HepG2 (cell line): ENCODE results near the gene C9orf85. TPM values are rescaled to one million over a fixed set of nuclear protein-coding genes. Genes with fewer than 3 reads are reported as not detected.

Experiments used
- DMAP1 ChIP-seq: IDR thresholded peaks from 2 replicates; pipeline ENCODE4 v1.6.1; 2016
- HOXA5 ChIP-seq: sonication (generic); formaldehyde crosslinking; IDR thresholded peaks from 2 replicates; pipeline ENCODE4 v1.4.0; 2020; ENCODE audit warnings: missing genetic modification reagents
- KDM1A ChIP-seq: IDR thresholded peaks from 2 replicates; pipeline ENCODE4 v1.6.1; 2016; ENCODE audit warnings: missing compliant biosample characterization
- KLF6 ChIP-seq: IDR thresholded peaks from 2 replicates; pipeline ENCODE4 v1.8.0; 2016; ENCODE audit warnings: missing biosample characterization, missing genetic modification reagents
- MED1 ChIP-seq: sonication (generic); formaldehyde crosslinking; IDR thresholded peaks from 2 replicates; pipeline ENCODE4 v1.4.0; 2020; ENCODE audit warnings: missing genetic modification reagents
- MLXIP ChIP-seq: sonication (generic); formaldehyde crosslinking; IDR thresholded peaks from 2 replicates; pipeline ENCODE4 v1.9.0; 2021; ENCODE audit warnings: missing genetic modification reagents, borderline replicate concordance
- MYNN ChIP-seq: sonication (generic); formaldehyde crosslinking; IDR thresholded peaks from 2 replicates; pipeline ENCODE4 v1.4.0; 2020; ENCODE audit warnings: mild to moderate bottlenecking, low read depth, missing genetic modification reagents
- PHF8 ChIP-seq: sonication (generic); formaldehyde crosslinking; IDR thresholded peaks from 2 replicates; pipeline ENCODE4 v1.5.0; 2020; ENCODE audit warnings: missing genetic modification reagents
- SETDB1 ChIP-seq: sonication (generic); formaldehyde crosslinking; IDR thresholded peaks from 2 replicates; pipeline ENCODE4 v1.5.1; 2020; ENCODE audit warnings: missing genetic modification reagents, mild to moderate bottlenecking, borderline replicate concordance
- TFDP2 ChIP-seq: sonication (generic); formaldehyde crosslinking; IDR thresholded peaks from 2 replicates; pipeline ENCODE4 v1.4.0; 2020; ENCODE audit warnings: missing genetic modification reagents
- U2AF1 ChIP-seq: fragments of 200-400 bp; formaldehyde crosslinking; optimal IDR thresholded peaks from 2 replicates; pipeline ENCODE3; 2017; ENCODE audit warnings: mild to moderate bottlenecking, low read depth, low read length
- ZNF512B ChIP-seq: sonication (generic); formaldehyde crosslinking; IDR thresholded peaks from 2 replicates; pipeline ENCODE4 v1.5.1; 2020; ENCODE audit warnings: missing genetic modification reagents, mild to moderate bottlenecking, borderline replicate concordance
- ZNF777 ChIP-seq: sonication (generic); formaldehyde crosslinking; IDR thresholded peaks from 2 replicates; pipeline ENCODE4 v1.4.0; 2020; ENCODE audit warnings: missing genetic modification reagents
- polyA plus RNA-seq, 8 experiments: library from polyadenylated mRNA; depleted of rRNA in 3 of 8; stranded (reverse) in 7 of 8; unstranded in 1 of 8; fragments of >200 nt; fragmentation: Illumina TruSeq in 4 of 8; extraction: Trizol in 4 of 8; gene quantifications; 2 replicates each; pipeline versions ENCODE4 v1.2.1 to v1.2.3, GENCODE V29; 2011 to 2016; ENCODE audit warnings: low read depth in 4 of 8, missing spikeins in 1 of 8, mixed read lengths in 1 of 8; ENCODE audit not compliant: insufficient read depth in 1 of 8
- total RNA-seq, 5 experiments: library from RNA; depleted of rRNA; stranded (reverse); fragments of >200 nt; fragmentation: Illumina TruSeq; extraction: Trizol; gene quantifications; 2 replicates each; pipeline ENCODE4 v1.2.3, GENCODE V29; 2016; ENCODE audit warnings: low read depth in 1 of 5
- TF ChIP-seq, protein P1 (sequence below): sonication (generic); formaldehyde crosslinking; IDR thresholded peaks from 2 replicates; pipeline ENCODE4 v1.9.0; 2022; ENCODE audit warnings: missing genetic modification reagents, mild to moderate bottlenecking, borderline replicate concordance
- TF ChIP-seq, protein P2 (sequence below): sonication (generic); formaldehyde crosslinking; conservative IDR thresholded peaks from 2 replicates; pipeline ENCODE4 v1.4.0; 2020; ENCODE audit warnings: missing genetic modification reagents

The C9orf85 gene
- total and polyA plus RNA-seq, 2 of the 13 experiments (the other 11 are each of a cell fraction or from before 2014, with no cell fraction given), result 9.9 to 13.9 TPM

DNA sequence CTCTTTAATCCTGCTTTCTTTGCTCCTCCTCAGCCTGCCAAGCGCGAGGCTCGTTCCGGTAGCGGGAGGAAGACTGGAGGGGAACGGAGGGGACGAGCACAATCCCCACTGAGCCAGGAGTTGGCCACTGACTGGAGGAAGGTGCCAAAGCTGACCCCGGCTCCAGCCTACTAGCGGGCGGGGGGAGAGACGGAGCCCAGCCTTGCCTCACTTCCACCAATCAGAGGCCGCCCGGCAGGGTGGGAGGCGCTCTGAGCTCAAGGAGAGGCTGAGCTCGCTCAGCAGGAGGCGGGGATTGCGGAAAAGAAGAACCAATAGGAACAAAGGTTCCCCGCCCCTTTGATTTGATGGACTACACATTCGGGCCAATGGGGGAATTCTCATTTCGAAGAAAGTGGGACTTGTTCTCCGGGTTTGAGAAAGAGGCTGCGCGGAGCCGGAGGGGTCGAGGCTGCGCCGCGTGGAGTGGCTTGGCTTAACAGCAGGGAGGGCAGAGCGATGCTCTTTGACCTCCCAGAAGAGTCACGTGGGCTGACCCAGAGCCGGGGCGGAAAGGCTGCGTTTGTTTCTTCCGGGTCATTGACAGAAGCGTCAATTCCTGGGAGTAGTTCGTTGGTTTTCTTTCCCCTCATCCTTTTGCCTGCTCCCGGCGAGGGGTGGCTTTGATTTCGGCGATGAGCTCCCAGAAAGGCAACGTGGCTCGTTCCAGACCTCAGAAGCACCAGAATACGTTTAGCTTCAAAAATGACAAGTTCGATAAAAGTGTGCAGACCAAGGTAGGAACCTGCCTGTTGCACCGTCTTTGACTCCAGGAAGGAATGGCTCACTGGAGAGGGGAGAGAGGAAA lies at the start of gene C9orf85, which contains the start of gene ABHD17B (continued):
- no peak for TF ChIP-seq ZNF512B (CRISPR knock-in tag)
- TF ChIP-seq HOXA5 (CRISPR knock-in tag), result peak; percentile 96; the same call in 1 of the 2 replicates
- TF ChIP-seq MYNN (CRISPR knock-in tag), result peak; percentile 76; the same call in 1 of the 2 replicates
- TF ChIP-seq U2AF1, result peak; percentile 89
- peak; percentile 78 for TF ChIP-seq TFDP2 (CRISPR knock-in tag)
- TF ChIP-seq ZNF777 (CRISPR knock-in tag), result no peak; the same call in 1 of the 2 replicates
- peak; percentile 62; the same call in 1 of the 2 replicates for TF ChIP-seq MED1 (CRISPR knock-in tag)
- peak; percentile 55; the same call in 1 of the 2 replicates for TF ChIP-seq MLXIP (CRISPR knock-in tag)
- peak; percentile 62; the same call in 1 of the 2 replicates for TF ChIP-seq SETDB1 (CRISPR knock-in tag)
- TF ChIP-seq, protein P1, sequence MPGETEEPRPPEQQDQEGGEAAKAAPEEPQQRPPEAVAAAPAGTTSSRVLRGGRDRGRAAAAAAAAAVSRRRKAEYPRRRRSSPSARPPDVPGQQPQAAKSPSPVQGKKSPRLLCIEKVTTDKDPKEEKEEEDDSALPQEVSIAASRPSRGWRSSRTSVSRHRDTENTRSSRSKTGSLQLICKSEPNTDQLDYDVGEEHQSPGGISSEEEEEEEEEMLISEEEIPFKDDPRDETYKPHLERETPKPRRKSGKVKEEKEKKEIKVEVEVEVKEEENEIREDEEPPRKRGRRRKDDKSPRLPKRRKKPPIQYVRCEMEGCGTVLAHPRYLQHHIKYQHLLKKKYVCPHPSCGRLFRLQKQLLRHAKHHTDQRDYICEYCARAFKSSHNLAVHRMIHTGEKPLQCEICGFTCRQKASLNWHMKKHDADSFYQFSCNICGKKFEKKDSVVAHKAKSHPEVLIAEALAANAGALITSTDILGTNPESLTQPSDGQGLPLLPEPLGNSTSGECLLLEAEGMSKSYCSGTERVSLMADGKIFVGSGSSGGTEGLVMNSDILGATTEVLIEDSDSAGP, result peak; percentile 62; the same call in 1 of the 2 replicates
- TF ChIP-seq, protein P2, sequence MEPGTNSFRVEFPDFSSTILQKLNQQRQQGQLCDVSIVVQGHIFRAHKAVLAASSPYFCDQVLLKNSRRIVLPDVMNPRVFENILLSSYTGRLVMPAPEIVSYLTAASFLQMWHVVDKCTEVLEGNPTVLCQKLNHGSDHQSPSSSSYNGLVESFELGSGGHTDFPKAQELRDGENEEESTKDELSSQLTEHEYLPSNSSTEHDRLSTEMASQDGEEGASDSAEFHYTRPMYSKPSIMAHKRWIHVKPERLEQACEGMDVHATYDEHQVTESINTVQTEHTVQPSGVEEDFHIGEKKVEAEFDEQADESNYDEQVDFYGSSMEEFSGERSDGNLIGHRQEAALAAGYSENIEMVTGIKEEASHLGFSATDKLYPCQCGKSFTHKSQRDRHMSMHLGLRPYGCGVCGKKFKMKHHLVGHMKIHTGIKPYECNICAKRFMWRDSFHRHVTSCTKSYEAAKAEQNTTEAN (CRISPR knock-in tag), result peak; percentile 89; the same call in 1 of the 2 replicates
- peak; percentile 64; the same call in 1 of the 2 replicates for TF ChIP-seq KLF6 (CRISPR knock-in tag)
- TF ChIP-seq DMAP1, result peak; percentile 84
- TF ChIP-seq PHF8 (CRISPR knock-in tag), result peak; percentile 91
- TF ChIP-seq KDM1A (CRISPR knock-in tag), result 0 out of 2 replicates have a peak, but pooled peaks have one; percentile 37
